GM23248 (cell line): ENCODE measurements around the gene UBXN10.

Experiments
- EZH2 ChIP-seq: fragments of 200-600 bp; sonication (generic); IDR thresholded peaks from 2 replicates; pipeline ENCODE4 v1.6.1; 2018; ENCODE audit warnings: antibody characterized with exemption, mild to moderate bottlenecking; ENCODE audit not compliant: insufficient read depth, poor library complexity, severe bottlenecking
- EZH2phosphoT487 ChIP-seq: fragments of 200-600 bp; sonication (generic); IDR thresholded peaks from 2 replicates; pipeline ENCODE4 v1.6.1; 2018; ENCODE audit warnings: antibody characterized with exemption, moderate library complexity, mild to moderate bottlenecking, low read depth; ENCODE audit not compliant: insufficient read depth

GRCh38 chr1:20137604-20138003 lies 48.3 kb upstream of the UBXN10 start:
- TF ChIP-seq EZH2 (no peak), EZH2phosphoT487 (no peak)
